MCF 10A (cell line): Measurements from ENCODE around the gene ADGB. TPM values are rescaled to one million over a fixed set of nuclear protein-coding genes. Genes with fewer than 3 reads are reported as not detected.

Experiments used
- BruUV-seq: library from RNA; stranded (reverse); fragments of 400-500 nt; replicated peaks from 2 replicates; lab custom pipeline; 2021; lab: Mats Ljungman, UMichigan
- CTCF ChIA-PET: fragments of 300-600 bp; sonication (Branson Sonifier 250); formaldehyde crosslinking; extraction: SDS; loops from one replicate; lab custom pipeline; 2021; ENCODE audit warnings: antibody characterized with exemption, inconsistent platforms; lab: Yijun Ruan, JAX
- POLR2A ChIA-PET: fragments of 300-600, 350-650 bp; sonication (Branson Sonifier 250); formaldehyde crosslinking; extraction: SDS; loops from one replicate; lab custom pipeline; 2020; ENCODE audit warnings: antibody characterized with exemption, inconsistent platforms; lab: Yijun Ruan, JAX
- DNase-seq: peaks from one replicate; pipeline ENCODE4 v3.0.0-alpha.2; 2018; ENCODE audit not compliant: unreplicated experiment
- H3K27ac Mint-ChIP-seq: one replicate; pipeline ENCODE4 v1.8.0; 2022; ENCODE audit warnings: mild to moderate bottlenecking, low read depth, mixed read lengths; ENCODE audit not compliant: unreplicated experiment
- H3K27me3 Mint-ChIP-seq: one replicate; pipeline ENCODE4 v1.8.0; 2022; ENCODE audit warnings: mixed read lengths; ENCODE audit not compliant: insufficient read depth, unreplicated experiment
- H3K36me3 Mint-ChIP-seq: one replicate; pipeline ENCODE4 v1.8.0; 2022; ENCODE audit warnings: mild to moderate bottlenecking, moderate library complexity, mixed read lengths; ENCODE audit not compliant: insufficient read depth, unreplicated experiment
- H3K4me1 Mint-ChIP-seq: one replicate; pipeline ENCODE4 v1.8.0; 2022; ENCODE audit warnings: mixed read lengths; ENCODE audit not compliant: insufficient read depth, unreplicated experiment
- H3K4me3 Mint-ChIP-seq: one replicate; pipeline ENCODE4 v1.8.0; 2022; ENCODE audit warnings: mild to moderate bottlenecking, moderate library complexity, mixed read lengths; ENCODE audit not compliant: unreplicated experiment
- H3K9me3 Mint-ChIP-seq: one replicate; pipeline ENCODE4 v1.8.0; 2022; ENCODE audit warnings: mixed read lengths; ENCODE audit not compliant: unreplicated experiment
- CTCF ChIP-seq: fragments of 200-600 bp; IDR thresholded peaks from one replicate; pipeline ENCODE4 v1.8.0; 2022; ENCODE audit warnings: antibody characterized with exemption, mild to moderate bottlenecking; ENCODE audit not compliant: unreplicated experiment
- intact Hi-C: fragments of 100-400 bp; cut with micrococcal nuclease; formaldehyde crosslinking; loops from 2 replicates; pipeline ENCODE4 v1.14.1; 2022
- total RNA-seq: library from RNA; stranded (reverse); gene quantifications from 2 replicates; pipeline ENCODE4 v1.2.3, GENCODE V29; 2022

ADGB gene
- total RNA-seq, 1 experiment from 2014 or later: not detected

GRCh38 chr6:146819596-146820320 is 221.0 kb downstream of the ADGB start:
- Mint-ChIP-seq H3K27me3 (no peaks in the 10 kb centered on the region), H3K36me3 (no peaks in the 10 kb centered on the region), H3K27ac (no peak overlapping the region), H3K4me3 (no peak overlapping the region), H3K9me3 (no peaks in the 10 kb centered on the region), H3K4me1 (no peaks in the 10 kb centered on the region)
- ChIA-PET CTCF (no interaction called here), POLR2A (no interaction called here)
- BruUV-seq: no TSS peak
- TF ChIP-seq CTCF: no peak
- no peak for DNase-seq
- intact Hi-C loops: no loop called here

- no peak for DNase-seq
- intact Hi-C loops: no loop called here
- H3K9me3 Mint-ChIP-seq: no peaks in the 10 kb centered on the region
- H3K36me3 Mint-ChIP-seq: no peaks in the 10 kb centered on the region
- ChIA-PET CTCF (no interaction called here), POLR2A (no interaction called here)
- no peak for TF ChIP-seq CTCF
- H3K27ac Mint-ChIP-seq: no peak overlapping the region
- no peaks in the 10 kb centered on the region for H3K4me1 Mint-ChIP-seq
- no peaks in the 10 kb centered on the region for H3K27me3 Mint-ChIP-seq
- H3K4me3 Mint-ChIP-seq: no peak overlapping the region
- BruUV-seq: no TSS peak
Observed at GRCh38 chr6:146827216-146827928, 228.6 kb downstream of the ADGB start.

GRCh38 chr6:146829792-146830565 is 231.2 kb downstream of the ADGB start:
- Mint-ChIP-seq H3K27me3 (no peaks in the 10 kb centered on the region), H3K9me3 (no peaks in the 10 kb centered on the region), H3K4me1 (no peaks in the 10 kb centered on the region), H3K27ac (no peak overlapping the region), H3K36me3 (no peaks in the 10 kb centered on the region), H3K4me3 (no peak overlapping the region)
- no peak for DNase-seq
- intact Hi-C loops: no loop called here
- no peak for TF ChIP-seq CTCF
- POLR2A ChIA-PET: no interaction called here
- no TSS peak for BruUV-seq
- CTCF ChIA-PET: no interaction called here

- Mint-ChIP-seq H3K4me1 (no peaks in the 10 kb centered on the region), H3K27me3 (no peaks in the 10 kb centered on the region), H3K27ac (no peak overlapping the region), H3K9me3 (no peaks in the 10 kb centered on the region), H3K36me3 (no peaks in the 10 kb centered on the region), H3K4me3 (no peak overlapping the region)
- ChIA-PET CTCF (no interaction called here), POLR2A (no interaction called here)
- BruUV-seq: no TSS peak
- no peak for DNase-seq
- no peak for TF ChIP-seq CTCF
- intact Hi-C loops: no loop called here
Observed at GRCh38 chr6:146833157-146833556, 234.4 kb downstream of the ADGB start.
